ENCODE results near the gene ANKFN1.

Gene ANKFN1

DNA sequence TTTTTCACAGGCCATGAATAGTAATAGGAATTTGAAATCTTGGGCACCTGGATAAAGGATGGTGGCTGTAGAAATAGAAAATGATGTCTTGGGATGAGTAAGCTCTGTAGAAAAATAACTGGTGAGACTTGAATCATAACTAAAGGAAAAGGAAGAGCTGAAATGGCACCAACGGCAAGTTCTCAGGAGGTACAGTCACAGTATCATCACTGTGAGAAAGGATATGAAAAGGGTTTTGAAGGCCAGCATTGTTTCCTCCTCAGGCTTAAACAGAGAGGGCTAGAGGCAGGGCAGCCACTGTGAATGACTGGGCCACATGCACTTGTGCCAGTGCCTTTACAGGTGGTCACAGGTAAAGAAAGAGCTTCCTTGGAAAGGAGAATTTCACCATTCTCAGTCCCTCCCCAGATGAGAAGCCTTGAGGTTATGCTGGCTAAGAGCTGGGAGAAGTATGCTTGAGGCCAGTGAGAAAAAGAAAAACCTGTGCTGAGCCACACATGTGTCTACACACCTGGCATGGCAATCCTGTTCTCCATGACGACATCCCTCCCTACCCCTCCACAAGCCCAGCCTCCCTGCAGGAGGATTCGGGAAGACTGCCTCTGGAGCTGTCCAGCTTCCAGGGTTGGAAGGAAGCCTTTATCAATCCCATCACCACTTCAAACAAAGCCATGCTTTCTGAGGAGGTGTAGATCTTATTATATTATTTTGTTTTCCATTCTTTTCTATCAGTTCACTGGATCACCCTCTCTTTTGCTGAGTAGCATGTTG is 3.8 kb upstream of the ANKFN1 start:
- DNase-seq: no peak

DNA sequence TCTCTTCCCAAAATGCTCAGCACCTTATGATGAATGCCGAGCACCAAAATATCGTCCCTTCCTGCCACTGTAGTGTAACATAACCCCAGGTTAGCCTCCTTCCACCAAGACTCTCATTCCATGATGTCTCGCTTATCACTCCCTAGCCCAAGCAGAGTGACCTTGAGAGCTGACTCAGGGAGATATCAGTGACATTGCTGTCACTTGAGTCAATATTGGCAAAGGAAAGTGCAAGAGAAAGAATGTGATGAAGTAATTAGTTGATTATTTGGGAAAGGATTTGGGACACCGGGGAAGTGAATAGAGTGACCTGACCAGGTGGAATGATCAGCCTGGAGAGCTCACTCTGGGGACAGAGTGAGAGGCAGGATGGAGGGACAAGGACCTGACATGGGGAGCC is 2.6 kb upstream of the ANKFN1 start:
- DNase-seq: no peak

- DNase-seq: no peak
Measured at GRCh38 chr17:56157845-56158244, 4.6 kb downstream of the ANKFN1 start.

GRCh38 chr17:56158344-56158743 is 5.1 kb downstream of the ANKFN1 start:
- DNase-seq: no peak

DNA sequence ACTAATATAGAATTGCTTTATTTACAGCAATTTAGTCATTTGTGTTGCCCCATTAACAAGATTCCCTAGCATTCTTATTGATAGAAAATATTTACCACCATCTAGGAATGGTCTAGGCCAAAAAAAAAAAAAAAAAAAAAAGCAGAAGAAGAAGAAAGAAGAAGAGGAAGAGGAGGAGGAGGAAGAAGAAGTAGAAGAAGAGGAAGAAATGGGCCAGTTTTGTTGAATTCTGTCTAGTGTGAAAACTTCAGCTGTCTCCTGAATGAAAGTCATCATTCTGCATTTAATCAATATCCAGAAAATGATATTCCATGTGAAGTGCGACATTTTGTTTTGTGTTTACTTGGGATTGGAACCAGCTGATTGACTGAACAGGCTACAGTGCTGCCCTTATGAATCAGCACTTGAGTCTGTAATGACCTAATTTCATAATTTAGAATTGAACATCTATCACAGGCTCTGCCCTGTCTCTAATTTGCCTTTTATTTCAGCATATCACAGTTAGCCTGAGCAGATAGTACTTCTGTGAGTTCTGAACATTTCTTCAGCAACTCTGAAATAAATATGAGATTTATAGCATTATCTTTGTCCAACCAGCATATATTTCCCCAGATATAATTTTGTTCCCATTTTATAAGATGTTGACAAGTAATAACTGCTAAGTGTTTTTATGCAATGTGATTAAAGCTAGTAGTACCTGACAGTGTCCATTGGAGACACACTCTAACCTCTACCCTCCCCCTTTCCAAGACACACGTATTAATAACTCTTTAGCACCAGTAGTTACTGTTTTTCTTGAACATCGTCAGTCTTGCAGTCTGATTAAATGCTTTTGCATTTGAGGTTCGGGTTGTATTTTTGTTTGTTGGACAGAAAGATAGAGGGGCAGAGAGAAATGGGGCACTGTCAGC is 5.9 kb downstream of the ANKFN1 start:
- DNase-seq: no peak

DNA sequence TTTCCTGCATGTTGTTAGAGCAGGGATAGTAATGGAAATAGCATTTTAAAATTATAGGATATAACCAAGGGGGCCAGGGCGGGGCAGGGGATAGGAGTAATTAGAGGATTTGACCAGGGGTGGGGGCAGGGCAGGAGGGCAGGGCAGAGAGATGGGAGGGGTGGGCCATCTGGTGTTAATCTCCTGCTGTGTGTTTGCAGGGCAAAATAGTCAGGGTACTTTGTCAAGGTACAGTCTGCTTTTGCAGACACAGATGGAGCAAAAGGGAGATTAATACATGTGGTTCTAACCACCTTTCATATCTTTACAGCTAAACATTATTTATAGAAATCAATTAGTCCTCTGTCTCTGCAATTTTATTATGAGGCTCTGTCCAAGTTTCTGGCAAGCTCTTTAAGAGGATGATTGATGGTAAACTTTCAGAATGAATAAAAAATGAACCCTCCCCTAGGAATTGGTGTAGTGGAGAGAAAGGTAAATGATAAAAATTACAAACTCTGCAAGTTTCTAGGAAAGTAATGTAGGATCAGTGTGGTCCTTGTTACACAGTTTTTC is 6.6 kb downstream of the ANKFN1 start:
- DNase-seq: no peak

- no peak for DNase-seq
Measured at GRCh38 chr17:56160422-56160821, 7.1 kb downstream of the ANKFN1 start.

DNA sequence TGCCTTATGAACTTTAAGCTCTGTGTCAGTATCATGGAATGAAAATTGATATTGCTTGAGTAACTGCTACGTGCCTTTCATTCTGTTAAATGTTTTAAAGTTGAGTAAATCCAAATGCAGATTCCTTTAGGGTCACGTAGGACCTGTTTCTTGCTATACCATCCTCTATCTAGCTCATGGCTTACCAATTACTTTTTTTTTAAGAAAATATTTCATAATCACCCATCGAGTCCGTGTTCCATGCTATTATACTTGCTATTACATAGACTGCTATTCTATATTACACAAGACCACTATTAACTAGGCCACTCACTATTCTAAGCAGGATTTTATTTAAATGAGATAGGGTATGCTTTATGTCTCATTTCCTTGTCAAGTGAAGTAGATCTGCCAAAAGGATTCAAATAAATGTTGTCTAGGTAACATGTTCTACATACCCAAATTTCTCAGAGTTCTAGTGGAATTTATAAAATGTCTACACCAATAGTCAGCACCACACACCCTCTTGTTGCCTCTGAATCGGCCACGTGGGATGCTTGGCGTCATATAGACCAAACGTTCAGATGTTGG is 11.9 kb downstream of the ANKFN1 start:
- DNase-seq: no peak

DNA sequence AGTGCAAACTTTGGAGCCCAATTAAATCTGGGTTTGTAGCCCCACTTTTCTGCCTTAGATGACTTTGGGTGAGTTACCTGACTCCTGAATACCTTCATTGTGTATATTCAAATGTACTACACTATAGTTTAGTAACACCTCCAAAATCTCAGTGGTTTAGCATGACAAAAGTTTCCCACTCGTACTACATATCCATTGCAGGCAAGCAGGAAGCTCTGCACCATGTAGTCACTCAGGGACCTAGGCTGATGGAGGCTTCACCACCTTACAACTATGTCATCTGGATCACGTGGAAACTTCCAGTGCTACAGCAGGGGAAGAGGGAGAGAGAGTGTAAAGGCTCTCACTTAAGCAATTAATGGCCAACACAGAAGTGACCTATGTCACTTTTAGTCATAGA is 14.2 kb downstream of the ANKFN1 start:
- no peak for DNase-seq

GRCh38 chr17:56169621-56170020 is 16.3 kb downstream of the ANKFN1 start:
- DNase-seq: no peak

DNA sequence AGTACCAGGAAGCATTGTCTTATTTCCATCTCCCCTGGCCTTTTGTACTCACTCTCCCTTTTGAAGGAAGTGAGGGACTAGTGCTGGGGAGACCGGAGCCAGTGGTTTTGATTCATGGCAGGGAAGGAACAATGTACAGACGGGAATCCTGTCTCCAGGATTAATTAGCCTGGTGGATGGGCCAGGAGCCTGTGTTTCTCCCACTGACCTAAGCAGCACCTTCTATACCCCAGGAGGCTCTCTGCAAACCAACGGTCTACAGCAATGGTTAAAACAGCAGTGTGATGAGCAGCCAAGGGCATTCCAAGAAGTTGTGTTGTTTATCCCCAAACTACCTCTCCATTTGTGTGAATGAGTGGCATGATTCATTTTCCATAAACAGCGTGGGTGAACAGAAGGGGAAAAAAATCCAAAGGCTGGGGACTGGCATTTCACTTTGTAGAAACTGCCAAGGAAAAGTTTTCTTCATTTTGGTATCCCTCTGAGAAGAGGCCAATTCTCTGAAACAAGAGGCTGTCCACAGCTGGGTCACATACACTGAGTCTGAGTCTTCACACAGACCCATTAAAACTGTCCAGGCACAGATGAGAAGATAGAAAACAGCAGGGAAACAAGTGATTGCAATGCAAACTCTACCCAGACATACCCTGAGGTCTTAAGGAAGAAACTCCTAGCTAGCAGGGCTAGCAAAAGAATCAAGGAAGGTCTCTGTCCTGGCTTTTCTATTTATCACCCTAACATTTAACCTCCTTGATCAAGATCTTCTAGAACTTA is 18.1 kb downstream of the ANKFN1 start:
- DNase-seq: no peak

- no peak for DNase-seq
Measured at GRCh38 chr17:56172517-56172982, 19.3 kb downstream of the ANKFN1 start.

- DNase-seq: no peak
Measured at GRCh38 chr17:56173026-56173425, 19.8 kb downstream of the ANKFN1 start.

- DNase-seq: no peak
Measured at GRCh38 chr17:56173958-56174835, 20.9 kb downstream of the ANKFN1 start.

GRCh38 chr17:56175299-56175955 is 22.2 kb downstream of the ANKFN1 start:
- no peak for DNase-seq

DNA sequence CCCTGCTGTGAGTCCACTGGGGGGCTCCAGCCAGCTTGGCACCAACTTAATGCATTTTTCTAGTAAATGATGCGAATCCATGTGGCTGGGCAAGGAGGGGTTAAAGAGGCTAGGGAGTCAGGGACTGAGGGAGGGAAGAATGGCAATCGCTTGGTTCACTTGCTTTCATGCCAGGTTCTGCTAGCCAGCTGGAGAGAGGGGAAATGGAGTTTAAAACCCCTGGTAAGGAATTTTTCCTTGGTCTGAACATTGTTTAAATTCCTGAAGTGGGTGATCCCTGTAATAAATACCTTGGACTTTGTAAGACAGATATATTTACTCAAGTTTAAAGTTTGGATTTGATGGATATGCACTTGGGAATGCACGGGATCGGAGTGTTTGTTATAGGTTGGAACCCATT is 22.8 kb downstream of the ANKFN1 start:
- DNase-seq: no peak

- no peak for DNase-seq
Measured at GRCh38 chr17:56177361-56177760, 24.1 kb downstream of the ANKFN1 start.

- no peak for DNase-seq
Measured at GRCh38 chr17:56178203-56178602, 24.9 kb downstream of the ANKFN1 start.

GRCh38 chr17:56182081-56182480 is 28.8 kb downstream of the ANKFN1 start:
- no peak for DNase-seq

DNA sequence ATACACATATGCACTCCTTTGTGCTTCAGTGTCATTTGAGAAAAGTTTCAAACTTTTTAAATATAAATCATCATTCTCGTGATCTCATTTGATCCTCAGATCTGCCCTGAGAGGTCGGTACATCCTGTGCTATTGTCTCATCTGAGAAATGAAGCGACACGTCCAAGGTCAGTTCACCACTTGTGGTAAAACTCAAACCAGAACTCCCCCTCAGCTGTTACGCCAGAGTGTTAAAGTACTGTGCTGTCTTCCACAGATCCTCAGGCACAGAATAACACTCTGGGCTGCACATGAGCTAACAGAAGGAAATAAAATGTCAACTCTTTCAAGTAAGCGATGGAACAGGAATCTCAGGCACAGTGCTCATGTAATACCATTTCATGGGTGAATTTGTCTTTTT is 31.4 kb downstream of the ANKFN1 start:
- no peak for DNase-seq

Measured in COR-L47 (cell line).